HG03432 (cell line): ENCODE results near the gene IGSF23.

Experiments used
- ATAC-seq: cut with Tn5 transposase; IDR thresholded peaks from one replicate; pipeline ENCODE4 v1.9.1; 2021; ENCODE audit warnings: mild to moderate bottlenecking, moderate library complexity; ENCODE audit not compliant: unreplicated experiment

The IGSF23 gene

DNA sequence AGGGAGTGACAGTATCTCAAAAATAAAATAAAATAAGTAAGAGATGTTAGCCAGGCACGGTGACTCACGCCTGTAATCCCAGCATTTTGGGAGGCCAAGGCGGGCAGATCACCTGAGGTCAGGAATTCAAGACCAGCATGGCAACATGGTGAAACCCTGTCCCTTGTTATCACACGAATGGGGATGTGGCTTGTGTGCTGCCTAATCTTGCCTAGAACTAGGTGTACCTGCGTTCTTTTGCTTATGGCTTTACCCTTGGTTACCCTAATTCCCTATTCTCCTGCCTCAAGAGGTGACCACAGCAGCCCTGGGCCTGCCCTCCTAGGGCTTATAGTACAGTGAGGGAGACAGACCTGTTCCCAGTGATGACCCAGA, 24.0 kb downstream of the IGSF23 start:
- no peak for ATAC-seq

- no peak for ATAC-seq
Observed at GRCh38 chr19:44640518-44640917, 27.2 kb downstream of the IGSF23 start.

GRCh38 chr19:44641501-44642265, 28.3 kb downstream of the IGSF23 start:
- no peak for ATAC-seq

GRCh38 chr19:44642377-44642776, 29.0 kb downstream of the IGSF23 start:
- no peak for ATAC-seq

DNA sequence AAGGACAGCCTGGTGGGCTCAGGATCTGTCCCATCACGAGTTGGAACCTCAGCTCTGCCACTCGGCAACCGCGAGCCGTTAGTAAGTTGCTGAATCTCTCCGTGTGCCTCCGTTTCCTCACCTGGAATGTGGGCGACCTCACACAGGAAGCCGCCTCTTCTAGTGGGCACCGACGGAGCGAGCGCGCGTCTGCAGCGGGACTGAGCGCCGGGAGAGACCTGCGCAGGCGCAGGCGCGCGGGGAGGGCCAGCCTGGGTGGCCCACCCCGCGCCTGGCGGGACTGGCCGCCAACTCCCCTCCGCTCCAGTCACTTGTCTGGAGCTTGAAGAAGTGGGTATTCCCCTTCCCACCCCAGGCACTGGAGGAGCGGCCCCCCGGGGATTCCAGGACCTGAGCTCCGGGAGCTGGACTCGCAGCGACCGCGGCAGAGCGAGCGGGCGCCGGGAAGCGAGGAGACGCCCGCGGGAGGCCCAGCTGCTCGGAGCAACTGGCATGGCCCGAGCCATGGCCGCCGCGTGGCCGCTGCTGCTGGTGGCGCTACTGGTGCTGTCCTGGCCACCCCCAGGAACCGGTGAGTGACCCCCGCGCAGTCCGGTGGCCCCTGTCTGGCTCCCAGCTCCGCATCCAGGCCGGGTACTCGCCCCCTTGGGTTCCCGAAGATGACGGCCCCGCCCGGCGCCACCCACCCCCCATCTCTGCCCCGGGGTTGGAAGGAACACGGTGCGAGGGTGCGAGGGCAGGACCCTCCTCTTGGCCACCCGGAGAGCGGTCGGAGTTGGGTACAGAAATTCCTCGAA, 30.4 kb downstream of the IGSF23 start, which contains the start of gene PVR:
Gene PVR, plus strand, starts transcription at position 306 of the 797 bp plus-strand sequence. Its CDS starts 187 bp downstream, at position 493.
- ATAC-seq: no peak

- no peak for ATAC-seq
Observed at GRCh38 chr19:44644402-44645016, 31.1 kb downstream of the IGSF23 start.

DNA sequence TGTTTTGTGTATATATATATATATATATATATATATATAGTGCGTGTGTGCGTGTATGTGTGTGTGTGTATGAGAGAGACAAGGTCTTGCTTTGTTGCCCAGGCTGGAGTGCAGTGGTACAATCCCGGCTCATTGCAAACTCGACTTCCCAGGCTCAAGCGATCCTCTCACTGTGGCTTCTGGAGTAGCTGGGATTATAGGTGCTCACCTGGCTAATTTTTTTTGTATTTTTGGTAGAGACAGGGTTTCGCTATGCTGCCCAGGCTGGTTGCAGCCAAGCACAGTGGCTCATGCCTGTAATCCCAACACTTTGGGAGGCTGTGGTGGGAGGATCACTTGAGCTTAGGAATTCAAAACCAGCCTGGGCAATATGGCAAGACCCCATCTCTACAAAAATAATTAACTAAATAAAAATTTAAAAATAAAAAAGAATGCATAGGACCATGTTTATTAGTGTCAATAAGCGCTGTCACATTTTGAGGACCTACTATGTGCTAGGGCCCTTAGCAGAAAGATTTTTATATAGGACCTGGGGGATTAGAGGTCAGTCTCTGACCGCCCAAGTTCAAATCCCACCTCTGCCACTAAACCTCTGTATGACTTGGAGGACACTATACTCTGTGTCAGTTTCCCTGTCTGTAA, 32.2 kb downstream of the IGSF23 start:
- no peak for ATAC-seq

- ATAC-seq: no peak
Observed at GRCh38 chr19:44646049-44646416, 32.7 kb downstream of the IGSF23 start.

DNA sequence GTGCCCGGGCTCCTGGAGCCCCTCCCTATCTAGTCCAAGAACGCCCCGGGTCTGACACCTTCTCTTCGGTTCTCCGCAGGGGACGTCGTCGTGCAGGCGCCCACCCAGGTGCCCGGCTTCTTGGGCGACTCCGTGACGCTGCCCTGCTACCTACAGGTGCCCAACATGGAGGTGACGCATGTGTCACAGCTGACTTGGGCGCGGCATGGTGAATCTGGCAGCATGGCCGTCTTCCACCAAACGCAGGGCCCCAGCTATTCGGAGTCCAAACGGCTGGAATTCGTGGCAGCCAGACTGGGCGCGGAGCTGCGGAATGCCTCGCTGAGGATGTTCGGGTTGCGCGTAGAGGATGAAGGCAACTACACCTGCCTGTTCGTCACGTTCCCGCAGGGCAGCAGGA, 33.8 kb downstream of the IGSF23 start:
- ATAC-seq: no peak

DNA sequence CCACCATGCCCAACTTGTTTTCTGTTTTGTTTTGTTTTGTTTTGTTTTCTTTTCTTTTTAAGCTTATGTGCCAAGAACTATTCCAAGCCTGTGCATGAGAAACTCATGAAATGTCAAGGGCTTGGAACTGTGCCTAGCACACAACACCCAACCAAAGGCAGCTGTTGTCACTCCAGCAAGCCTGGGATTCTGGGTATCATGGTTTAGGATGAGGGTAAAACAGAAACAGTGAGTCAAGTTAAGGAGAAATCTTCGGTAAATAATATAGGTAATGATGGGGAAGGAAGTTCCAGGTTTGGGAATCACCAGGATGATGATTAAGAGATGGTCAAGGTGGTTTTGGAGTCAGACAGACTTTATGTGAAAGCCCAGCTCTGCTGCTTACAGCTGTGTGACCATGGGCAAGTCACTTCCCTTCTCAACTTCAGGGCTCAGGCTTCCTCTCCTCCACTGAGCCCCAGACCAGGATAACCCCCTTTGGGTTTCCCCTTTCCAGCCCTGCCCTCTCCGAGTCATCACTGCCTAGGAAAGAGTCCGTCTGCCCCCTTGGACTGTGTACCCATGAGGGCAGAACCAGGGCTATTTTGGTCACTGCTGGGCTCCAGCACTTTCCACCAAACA, 35.4 kb downstream of the IGSF23 start:
- no peak for ATAC-seq

DNA sequence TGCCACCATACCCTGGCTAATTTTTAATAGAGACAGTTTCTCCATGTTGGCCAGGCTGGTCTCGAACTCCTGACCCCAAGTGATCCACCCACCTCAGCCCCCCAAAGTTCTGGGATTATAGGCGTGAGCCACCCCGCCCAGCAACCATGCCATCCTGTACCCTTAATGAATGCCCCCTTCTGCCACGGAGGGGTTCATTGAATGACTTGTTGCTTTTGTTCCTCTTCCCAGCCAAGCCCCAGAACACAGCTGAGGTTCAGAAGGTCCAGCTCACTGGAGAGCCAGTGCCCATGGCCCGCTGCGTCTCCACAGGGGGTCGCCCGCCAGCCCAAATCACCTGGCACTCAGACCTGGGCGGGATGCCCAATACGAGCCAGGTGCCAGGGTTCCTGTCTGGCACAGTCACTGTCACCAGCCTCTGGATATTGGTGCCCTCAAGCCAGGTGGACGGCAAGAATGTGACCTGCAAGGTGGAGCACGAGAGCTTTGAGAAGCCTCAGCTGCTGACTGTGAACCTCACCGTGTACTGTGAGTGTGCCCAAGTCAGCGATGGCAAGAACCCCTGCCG, 36.3 kb downstream of the IGSF23 start:
- no peak for ATAC-seq

DNA sequence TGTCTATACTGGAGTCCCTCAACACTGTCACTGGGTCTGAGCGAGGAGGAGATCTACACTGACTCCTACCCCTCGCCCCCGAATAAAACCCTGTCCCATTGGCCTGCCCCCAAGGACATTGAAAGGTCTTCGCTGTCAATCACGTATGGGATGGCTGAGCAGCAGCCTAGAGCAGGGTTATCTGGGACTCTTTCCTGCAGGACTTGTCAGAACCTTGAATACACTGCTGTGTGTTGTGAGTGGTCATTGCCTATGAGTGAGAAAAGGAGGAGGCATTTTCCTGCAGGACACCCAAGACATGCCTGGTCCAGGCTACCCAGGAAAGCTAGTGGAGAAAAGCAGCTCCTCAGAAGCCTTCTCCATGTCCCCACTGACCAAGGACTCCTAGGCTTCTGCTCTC, 40.0 kb downstream of the IGSF23 start:
- no peak for ATAC-seq

DNA sequence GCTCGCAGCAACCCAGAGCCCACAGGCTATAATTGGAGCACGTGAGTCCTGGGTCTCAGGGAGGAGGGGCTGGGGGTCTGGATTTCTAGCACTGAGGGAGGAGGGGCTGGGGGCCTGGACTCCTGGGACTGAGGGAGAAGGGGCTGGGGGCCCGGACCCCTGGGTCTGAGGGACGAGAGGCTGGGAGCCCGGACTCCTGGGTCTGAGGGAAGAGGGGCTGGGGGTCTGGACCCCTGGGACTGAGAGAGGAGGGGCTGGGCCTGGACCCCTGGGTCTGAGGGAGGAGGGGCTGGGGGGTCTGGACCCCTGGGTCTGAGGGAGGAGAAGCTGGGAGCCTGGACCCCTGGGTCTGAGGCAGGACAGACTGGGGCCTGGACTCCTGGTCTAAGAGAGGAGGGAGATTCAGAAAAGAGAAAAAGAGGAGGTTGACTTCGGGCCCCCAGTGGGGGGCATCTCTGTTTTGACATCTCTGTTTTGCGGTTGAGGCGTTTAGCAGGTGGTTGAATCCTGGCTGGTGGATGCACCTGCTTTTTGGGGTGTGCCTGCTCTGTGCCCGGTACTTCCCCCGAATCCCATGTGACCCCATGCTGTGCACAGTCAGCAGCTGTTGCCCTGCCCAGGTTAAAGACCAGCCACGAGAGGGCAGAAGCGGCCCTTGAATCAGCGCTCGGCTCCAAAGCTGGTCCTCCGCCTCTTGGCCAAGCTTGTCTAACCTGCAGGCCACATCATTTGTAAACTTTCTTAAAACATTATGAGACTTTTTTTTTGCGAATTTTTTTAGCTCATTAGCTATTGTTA, 40.8 kb downstream of the IGSF23 start:
- peak; percentile 90 for ATAC-seq

- no peak for ATAC-seq
Observed at GRCh38 chr19:44657211-44657921, 44.0 kb downstream of the IGSF23 start.

DNA sequence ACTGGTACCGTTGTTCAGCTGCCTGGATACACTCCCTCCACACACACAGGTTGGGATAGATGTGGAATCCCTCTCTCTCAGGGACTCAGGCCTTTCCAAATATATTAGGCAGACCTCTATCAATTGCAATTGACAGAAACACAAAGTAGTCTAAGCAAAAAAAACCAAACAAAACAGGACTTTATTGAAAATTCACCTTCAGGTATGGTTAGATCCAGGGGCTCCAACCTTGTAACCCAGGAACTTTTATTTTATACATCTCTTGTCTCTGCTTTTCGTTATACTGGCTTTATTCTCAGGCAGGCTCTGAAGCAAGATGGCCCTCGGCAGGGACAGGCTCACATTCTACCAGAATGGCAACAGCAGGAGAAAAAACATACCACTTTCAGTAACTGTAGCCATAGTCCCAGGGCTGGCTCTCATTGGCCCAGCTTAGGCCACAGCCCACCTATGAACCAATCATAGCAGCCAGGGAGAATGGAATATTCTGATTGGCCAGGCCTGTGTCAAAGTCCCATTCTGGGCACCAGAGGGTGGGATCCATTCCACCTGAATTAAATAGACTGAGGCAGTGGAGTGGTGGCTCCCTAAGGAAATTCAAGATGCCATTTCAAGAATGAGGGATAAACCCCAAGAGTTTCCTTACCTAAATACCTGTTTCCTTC, 44.8 kb downstream of the IGSF23 start:
- ATAC-seq: no peak

GRCh38 chr19:44660081-44660480, 46.7 kb downstream of the IGSF23 start:
- ATAC-seq: no peak

DNA sequence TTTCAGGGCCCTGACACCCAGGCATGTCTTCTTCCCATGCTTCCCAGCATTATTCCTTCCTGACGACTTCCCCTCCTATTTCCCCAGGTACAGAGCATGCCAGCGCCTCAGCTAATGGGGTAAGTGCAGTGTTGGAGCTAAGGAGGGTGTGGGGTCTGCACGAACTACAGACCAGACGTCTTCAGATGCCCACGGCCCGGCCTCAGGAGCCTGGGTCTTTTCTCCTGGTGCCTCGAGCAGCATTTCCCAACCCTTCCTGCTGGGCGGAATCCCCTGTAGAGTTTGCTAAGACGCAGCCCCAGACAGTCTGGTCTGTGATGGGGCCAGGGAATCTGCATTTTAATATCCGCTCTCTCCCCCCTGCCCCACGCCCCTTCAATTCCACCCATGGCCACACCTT, 47.8 kb downstream of the IGSF23 start:
- no peak for ATAC-seq

DNA sequence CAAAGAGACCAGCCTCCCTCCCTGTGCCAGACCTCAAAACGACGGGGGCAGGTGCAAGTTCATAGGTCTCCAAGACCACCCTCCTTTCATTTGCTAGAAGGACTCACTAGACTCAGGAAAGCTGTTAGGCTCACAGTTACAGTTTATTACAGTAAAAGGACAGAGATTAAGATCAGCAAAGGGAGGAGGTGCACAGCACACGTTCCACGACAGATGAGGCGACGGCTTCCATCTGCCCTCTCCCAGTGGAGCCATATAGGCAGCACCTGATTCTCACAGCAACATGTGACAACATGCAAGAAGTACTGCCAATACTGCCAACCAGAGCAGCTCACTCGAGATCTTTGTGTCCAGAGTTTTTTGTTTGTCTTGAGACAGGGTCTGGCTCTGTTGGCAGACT, 48.5 kb downstream of the IGSF23 start:
- ATAC-seq: no peak
